ENCODE results near the gene ICA1.
"Not testable (repeated sequence)": the region's sequence is repeated elsewhere in the genome, so short reads cannot be mapped to it uniquely, and the experiment has no call there.

The ICA1 gene

GRCh38 chr7:8263048-8263447, 1.1 kb upstream of the ICA1 start:
- DNase-seq (ENCODE audit: low read depth) = no peak

DNA sequence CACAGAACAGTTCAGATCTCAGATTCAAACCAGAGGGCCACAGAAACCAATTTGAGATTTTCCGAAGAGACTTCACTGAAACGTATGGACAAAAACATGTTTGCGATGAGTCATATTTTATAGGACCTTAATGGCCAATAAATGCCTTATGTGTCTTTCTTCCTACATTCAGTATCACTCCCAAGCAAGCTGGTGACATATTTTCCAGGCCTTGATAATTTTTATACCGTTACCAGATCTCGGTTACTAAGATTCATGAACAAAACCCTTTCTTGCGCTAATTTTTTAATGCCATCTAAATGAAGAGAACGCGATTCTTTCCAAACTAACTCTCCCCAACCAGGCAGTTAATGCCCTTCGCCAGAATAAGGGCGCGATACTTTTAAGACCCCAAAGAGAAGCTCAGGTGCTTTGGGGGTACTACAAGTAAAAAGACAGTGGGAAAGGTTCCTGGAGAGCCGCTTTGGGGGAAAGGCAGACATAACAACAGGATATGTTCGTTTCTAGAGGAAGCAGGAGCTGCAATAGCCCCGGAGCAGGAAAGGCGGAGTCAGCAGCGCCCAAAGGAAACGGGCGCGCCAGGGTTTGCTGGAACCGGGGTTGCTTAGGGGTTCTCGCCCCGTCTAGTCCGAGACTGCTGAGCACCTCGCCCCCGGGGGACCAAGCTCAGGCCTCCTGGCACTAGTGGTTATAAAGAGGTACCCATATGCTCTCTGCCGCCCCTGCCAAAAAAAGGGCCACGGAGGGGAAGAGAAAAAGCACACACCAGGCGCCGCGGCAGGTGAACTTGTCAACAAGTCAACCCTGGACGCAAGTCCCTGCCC, 884 bp downstream of the ICA1 start:
- DNase-seq (ENCODE audit: low read depth) = peak; percentile 7

GRCh38 chr7:8259586-8260222, 2.3 kb downstream of the ICA1 start:
- no peak for DNase-seq (ENCODE audit: low read depth)

DNA sequence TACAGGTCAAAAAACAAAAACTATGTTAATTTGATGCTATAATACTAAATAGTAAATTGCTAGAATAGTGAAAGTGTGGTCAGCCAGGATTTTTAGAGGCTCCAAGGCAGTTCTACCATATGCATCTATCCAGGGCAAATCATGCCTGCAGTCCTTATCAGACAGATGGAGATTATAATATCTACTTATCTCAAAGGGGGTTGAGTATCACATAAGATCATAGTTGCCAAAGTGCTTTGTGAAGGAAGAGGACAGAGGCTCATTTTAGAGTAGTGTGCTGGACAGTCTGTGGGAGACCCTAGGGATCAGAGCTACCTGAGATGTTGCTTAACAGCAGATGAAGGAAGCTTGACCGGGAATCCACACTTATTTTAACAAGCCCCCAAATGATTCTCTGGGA, 3.2 kb downstream of the ICA1 start:
- DNase-seq (ENCODE audit: low read depth) = no peak

- DNase-seq (ENCODE audit: low read depth) = no peak
Measured at GRCh38 chr7:8258166-8258565, 3.8 kb downstream of the ICA1 start.

- no peak for DNase-seq (ENCODE audit: low read depth)
Measured at GRCh38 chr7:8255680-8256655, 6.0 kb downstream of the ICA1 start.

DNA sequence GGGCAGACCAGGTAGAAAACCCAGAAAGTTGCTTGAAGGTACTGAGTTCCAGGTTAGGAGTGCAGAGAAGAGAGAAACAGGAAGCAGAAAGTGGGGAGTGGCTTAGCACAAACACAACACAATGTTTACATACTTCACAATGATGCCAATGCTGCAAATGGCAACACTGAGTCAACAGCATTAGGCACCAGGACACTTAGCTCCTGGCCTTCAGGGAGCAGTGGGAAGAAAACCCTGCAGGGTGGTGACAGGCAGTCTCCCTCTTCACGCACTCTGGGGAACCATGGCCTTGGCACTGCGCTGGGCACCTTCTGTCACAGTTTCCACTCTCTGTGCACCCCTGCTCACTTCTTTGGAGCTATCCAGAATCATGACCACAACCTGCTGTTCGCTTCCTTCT, 7.3 kb downstream of the ICA1 start:
- DNase-seq (ENCODE audit: low read depth) = no peak

GRCh38 chr7:8254215-8254614, 7.8 kb downstream of the ICA1 start:
- no peak for DNase-seq (ENCODE audit: low read depth)

GRCh38 chr7:8251195-8251594, 10.8 kb downstream of the ICA1 start:
- DNase-seq (ENCODE audit: low read depth) = peak; percentile 3

GRCh38 chr7:8250547-8250946, 11.4 kb downstream of the ICA1 start:
- no peak for DNase-seq (ENCODE audit: low read depth)

DNA sequence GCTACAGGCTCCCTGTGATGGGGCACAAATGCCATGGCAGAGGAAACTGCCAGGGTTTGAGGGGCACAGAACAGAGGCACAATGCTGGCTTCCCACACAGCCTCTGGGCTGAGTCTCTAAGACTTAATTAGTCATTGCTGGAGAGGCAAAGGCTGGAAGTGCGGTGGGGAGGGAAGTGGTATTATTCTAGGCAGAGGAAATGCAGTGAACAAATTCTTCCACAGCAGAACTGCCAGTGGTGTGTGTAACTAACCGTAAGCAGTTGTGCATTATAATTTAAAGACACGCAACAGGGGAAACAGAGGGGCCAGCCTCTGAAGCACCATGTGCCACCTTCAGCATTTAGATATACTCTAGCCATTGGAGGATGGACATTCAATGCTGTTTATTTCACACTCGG, 12.8 kb downstream of the ICA1 start:
- no peak for DNase-seq (ENCODE audit: low read depth)

- no peak for DNase-seq (ENCODE audit: low read depth)
Measured at GRCh38 chr7:8246020-8246419, 15.9 kb downstream of the ICA1 start.

DNA sequence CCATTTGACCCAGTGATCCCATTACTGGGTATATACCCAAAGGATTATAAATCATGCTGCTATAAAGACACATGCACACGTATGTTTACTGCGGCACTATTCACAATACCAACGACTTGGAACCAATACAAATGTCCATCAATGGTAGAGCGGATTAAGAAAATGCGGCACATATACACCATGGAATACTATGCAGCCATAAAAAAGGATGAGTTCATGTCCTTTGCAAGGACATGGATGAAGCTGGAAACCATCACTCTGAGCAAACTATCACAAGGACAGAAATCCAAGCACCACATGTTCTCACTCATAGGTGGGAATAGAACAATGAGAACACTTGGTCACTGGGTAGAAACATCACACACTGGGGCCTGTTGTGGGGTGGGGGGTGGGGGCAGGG, 16.9 kb downstream of the ICA1 start:
- DNase-seq (ENCODE audit: low read depth) = not testable (repeated sequence)

GRCh38 chr7:8243059-8243458, 18.9 kb downstream of the ICA1 start:
- not testable (repeated sequence) for DNase-seq (ENCODE audit: low read depth)

GRCh38 chr7:8239702-8240362, 22.1 kb downstream of the ICA1 start:
- not testable (repeated sequence) for DNase-seq (ENCODE audit: low read depth)

GRCh38 chr7:8236780-8237407, 25.1 kb downstream of the ICA1 start:
- DNase-seq (ENCODE audit: low read depth) = no peak

GRCh38 chr7:8232999-8233847, 28.7 kb downstream of the ICA1 start:
- DNase-seq (ENCODE audit: low read depth) = no peak

- no peak for DNase-seq (ENCODE audit: low read depth)
Measured at GRCh38 chr7:8229927-8230326, 32.0 kb downstream of the ICA1 start.

- DNase-seq (ENCODE audit: low read depth) = no peak
Measured at GRCh38 chr7:8228766-8229674, 32.9 kb downstream of the ICA1 start.

Measured in EH (cell line).